NCI-H748 treated with DMSO at 0.1 percent for 48 hours (cell line): ENCODE measurements around the gene PRKACA.
"Not testable (repeated sequence)": the region's sequence is repeated elsewhere in the genome, so short reads cannot be mapped to it uniquely, and the experiment has no call there.

Experiments
- DNase-seq: peaks from one replicate; lab custom pipeline; 2025; lab: John Stamatoyannopoulos, UW

The PRKACA gene

DNA sequence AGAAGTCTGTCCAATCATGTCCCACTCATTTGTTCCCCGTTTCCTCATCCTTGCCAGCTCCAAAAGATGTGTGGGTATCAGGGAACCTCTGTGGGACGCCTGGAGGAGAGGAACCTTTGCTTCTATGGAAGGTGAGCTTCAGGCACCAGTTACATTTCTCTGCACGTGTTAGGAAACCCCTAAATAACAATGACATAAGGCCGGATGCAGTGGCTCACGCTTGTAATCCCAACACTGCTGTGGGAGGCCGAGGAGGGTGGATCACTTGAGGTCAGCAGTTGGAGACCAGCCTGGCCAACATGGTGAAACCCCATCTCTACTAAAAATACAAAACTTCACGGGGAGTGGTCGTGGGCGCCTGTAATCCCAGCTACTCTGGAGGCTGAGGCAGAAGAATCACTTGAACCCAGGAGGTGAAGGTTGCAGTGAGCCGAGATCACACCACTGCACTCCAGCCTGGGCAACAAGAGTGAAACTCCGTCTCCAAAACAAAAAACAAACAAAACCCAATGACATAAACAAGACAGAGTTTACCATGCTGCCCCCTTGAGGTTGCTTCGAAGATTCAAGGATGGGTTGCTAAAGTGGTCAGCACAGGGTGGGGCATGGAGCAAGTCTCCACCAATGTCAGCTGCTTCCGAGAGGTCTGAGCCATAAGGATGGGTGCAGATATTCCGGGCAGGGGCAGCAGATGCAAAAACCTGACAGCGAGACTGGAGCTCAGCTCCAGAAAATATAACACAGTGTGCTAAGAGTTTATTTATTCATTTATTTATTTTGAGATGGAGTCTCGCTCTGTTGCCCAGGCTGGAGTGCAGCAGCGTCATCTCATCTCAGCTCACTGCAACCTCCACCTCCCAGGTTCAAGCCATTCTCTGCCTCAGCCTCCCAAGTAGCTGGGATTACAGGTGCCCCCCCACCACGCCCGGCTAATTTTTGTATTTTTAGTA lies 74.6 kb downstream of the PRKACA start:
- not testable (repeated sequence) for DNase-seq
